ENCODE data around the gene TRIP13. TPM values are rescaled to one million over a fixed set of nuclear protein-coding genes. Genes with fewer than 3 reads are reported as not detected.
A peak's percentile ranks its signal among the peaks of the same experiment; 100 is the strongest.

Gene TRIP13
- total RNA-seq, 1 donor from 2014 or later: 8.4 TPM

- Mint-ChIP-seq H3K4me1 (ENCODE audit: unreplicated experiment) (no peaks in the 10 kb centered on the region), H3K27ac (ENCODE audit: unreplicated experiment) (no peak overlapping the region), H3K4me3 (ENCODE audit: unreplicated experiment) (no peak overlapping the region), H3K36me3 (ENCODE audit: low read depth, unreplicated experiment) (peaks cover 12% of the 10 kb centered on the region), H3K9me3 (ENCODE audit: unreplicated experiment) (no peaks in the 10 kb centered on the region), H3K27me3 (ENCODE audit: unreplicated experiment) (peaks cover 32% of the 10 kb centered on the region)
- no peak for TF ChIP-seq CTCF (IDR thresholded peaks at IDR 0.05; ENCODE audit: unreplicated experiment)
- no peak for DNase-seq (ENCODE audit: low spot score)
Observed at GRCh38 chr5:855771-856530, 36.7 kb upstream of the TRIP13 start.

- H3K4me3 Mint-ChIP-seq (ENCODE audit: unreplicated experiment): no peak overlapping the region
- no peaks in the 10 kb centered on the region for H3K9me3 Mint-ChIP-seq (ENCODE audit: unreplicated experiment)
- no peaks in the 10 kb centered on the region for H3K4me1 Mint-ChIP-seq (ENCODE audit: unreplicated experiment)
- peaks cover 28% of the 10 kb centered on the region for H3K27me3 Mint-ChIP-seq (ENCODE audit: unreplicated experiment)
- TF ChIP-seq CTCF (IDR thresholded peaks at IDR 0.05; ENCODE audit: unreplicated experiment): no peak
- H3K36me3 Mint-ChIP-seq (ENCODE audit: low read depth, unreplicated experiment): peaks cover 12% of the 10 kb centered on the region
- H3K27ac Mint-ChIP-seq (ENCODE audit: unreplicated experiment): no peak overlapping the region
- no peak for DNase-seq (ENCODE audit: low spot score)
Observed at GRCh38 chr5:856531-857425, 35.9 kb upstream of the TRIP13 start.

GRCh38 chr5:858726-859125, 34.0 kb upstream of the TRIP13 start:
- peak overlapping the region; percentile 64 for H3K27ac Mint-ChIP-seq (ENCODE audit: unreplicated experiment)
- no peaks in the 10 kb centered on the region for H3K9me3 Mint-ChIP-seq (ENCODE audit: unreplicated experiment)
- H3K4me3 Mint-ChIP-seq (ENCODE audit: unreplicated experiment): peak overlapping the region; percentile 42
- DNase-seq (ENCODE audit: low spot score): no peak
- H3K4me1 Mint-ChIP-seq (ENCODE audit: unreplicated experiment): no peaks in the 10 kb centered on the region
- TF ChIP-seq CTCF (IDR thresholded peaks at IDR 0.05; ENCODE audit: unreplicated experiment): no peak
- peaks cover 20% of the 10 kb centered on the region for H3K27me3 Mint-ChIP-seq (ENCODE audit: unreplicated experiment)
- peaks cover 11% of the 10 kb centered on the region for H3K36me3 Mint-ChIP-seq (ENCODE audit: low read depth, unreplicated experiment)

- peaks cover 18% of the 10 kb centered on the region for H3K36me3 Mint-ChIP-seq (ENCODE audit: low read depth, unreplicated experiment)
- peaks cover 17% of the 10 kb centered on the region for H3K27me3 Mint-ChIP-seq (ENCODE audit: unreplicated experiment)
- no peak overlapping the region for H3K27ac Mint-ChIP-seq (ENCODE audit: unreplicated experiment)
- no peak for DNase-seq (ENCODE audit: low spot score)
- H3K4me3 Mint-ChIP-seq (ENCODE audit: unreplicated experiment): no peak overlapping the region
- no peak for TF ChIP-seq CTCF (IDR thresholded peaks at IDR 0.05; ENCODE audit: unreplicated experiment)
- H3K4me1 Mint-ChIP-seq (ENCODE audit: unreplicated experiment): no peaks in the 10 kb centered on the region
- no peaks in the 10 kb centered on the region for H3K9me3 Mint-ChIP-seq (ENCODE audit: unreplicated experiment)
Observed at GRCh38 chr5:859391-859790, 33.3 kb upstream of the TRIP13 start.
